ENCODE results near the gene IGF1R. TPM values are rescaled to one million over a fixed set of nuclear protein-coding genes. Genes with fewer than 3 reads are reported as not detected.

The IGF1R gene
- total and polyA plus RNA-seq, 2 donors (not counting 3 experiments of a cell fraction or from before 2014, with no cell fraction given), result 16.1 to 59.1 TPM

- peaks cover 2% of the 10 kb centered on the region for H4K20me1 ChIP-seq (replicated peaks; ENCODE audit: control insufficient read depth, extremely low read depth, insufficient read depth, low read length)
Observed at GRCh38 chr15:98773616-98774015, 125.3 kb downstream of the IGF1R start.

GRCh38 chr15:98774756-98775497 lies 126.6 kb downstream of the IGF1R start:
- Histone ChIP-seq H3K79me2 (ENCODE audit: control insufficient read depth, insufficient read depth, low read length) (peaks cover 9% of the 10 kb centered on the region), H3K9me3 (replicated peaks; ENCODE audit: control insufficient read depth, insufficient read depth, low read length) (no peaks in the 10 kb centered on the region), H3K9ac (replicated peaks; ENCODE audit: extremely low read depth, insufficient read depth, low read length) (no peak overlapping the region), H2AFZ (ENCODE audit: low read depth, low read length) (no peak overlapping the region), H3K36me3 (ENCODE audit: control insufficient read depth in 2 of 2, extremely low read depth in 1 of 2, insufficient read depth in 2 of 2, low read length in 2 of 2) (no peaks in the 10 kb centered on the region), H3K4me2 (ENCODE audit: insufficient read depth, low read length) (no peak overlapping the region), H4K20me1 (replicated peaks; ENCODE audit: control insufficient read depth, extremely low read depth, insufficient read depth, low read length) (peaks cover 2% of the 10 kb centered on the region), H3K4me3 (replicated peaks in 1 of 3; ENCODE audit: insufficient read depth in 1 of 3, low read depth in 1 of 3, low read length in 3 of 3) (no peak overlapping the region), H3K27ac (ENCODE audit: insufficient read depth, low read depth, low read length) (no peak overlapping the region), H3K9me1 (replicated peaks; ENCODE audit: control insufficient read depth, extremely low read depth, insufficient read depth, low read length) (no peaks in the 10 kb centered on the region), H3K27me3 (ENCODE audit: control insufficient read depth in 2 of 2, insufficient read depth in 2 of 2, low read length in 2 of 2) (no peaks in the 10 kb centered on the region), H3K4me1 (ENCODE audit: control insufficient read depth, extremely low read depth, insufficient read depth, low read length) (peaks cover 5% of the 10 kb centered on the region)
- ChIA-PET POLR2A (no interaction called here), CTCF (interaction anchor here (1.1 to 1.7 kb wide), 2 partner anchors 15 to 76 kb away, joined by 3 to 4 read pairs; no protein-coding TSS in a partner anchor)
- dilution Hi-C loops (cut with MboI; ENCODE audit: extremely low pct_ligation_motif_present, low sequenced_read_pairs), result no loop called here
- no peak for DNase-seq (ENCODE audit: low read depth, low spot score)
- TF ChIP-seq, protein P1, sequence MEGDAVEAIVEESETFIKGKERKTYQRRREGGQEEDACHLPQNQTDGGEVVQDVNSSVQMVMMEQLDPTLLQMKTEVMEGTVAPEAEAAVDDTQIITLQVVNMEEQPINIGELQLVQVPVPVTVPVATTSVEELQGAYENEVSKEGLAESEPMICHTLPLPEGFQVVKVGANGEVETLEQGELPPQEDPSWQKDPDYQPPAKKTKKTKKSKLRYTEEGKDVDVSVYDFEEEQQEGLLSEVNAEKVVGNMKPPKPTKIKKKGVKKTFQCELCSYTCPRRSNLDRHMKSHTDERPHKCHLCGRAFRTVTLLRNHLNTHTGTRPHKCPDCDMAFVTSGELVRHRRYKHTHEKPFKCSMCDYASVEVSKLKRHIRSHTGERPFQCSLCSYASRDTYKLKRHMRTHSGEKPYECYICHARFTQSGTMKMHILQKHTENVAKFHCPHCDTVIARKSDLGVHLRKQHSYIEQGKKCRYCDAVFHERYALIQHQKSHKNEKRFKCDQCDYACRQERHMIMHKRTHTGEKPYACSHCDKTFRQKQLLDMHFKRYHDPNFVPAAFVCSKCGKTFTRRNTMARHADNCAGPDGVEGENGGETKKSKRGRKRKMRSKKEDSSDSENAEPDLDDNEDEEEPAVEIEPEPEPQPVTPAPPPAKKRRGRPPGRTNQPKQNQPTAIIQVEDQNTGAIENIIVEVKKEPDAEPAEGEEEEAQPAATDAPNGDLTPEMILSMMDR (IDR thresholded peaks at IDR 0.05; ENCODE audit: extremely low read depth in 1 of 2, insufficient read depth in 1 of 2, low read depth in 1 of 2, low read length in 2 of 2), result no peak
- TF ChIP-seq EZH2 (IDR thresholded peaks at IDR 0.05; ENCODE audit: borderline replicate concordance, low read depth, low read length, severe bottlenecking) (no peak), POLR2AphosphoS5 (IDR thresholded peaks at IDR 0.05; ENCODE audit: insufficient read depth, low read depth, low read length) (no peak)
- intact Hi-C loops (cut with micrococcal nuclease), result loop anchor here (5.0 kb wide), 1 partner anchor 103 kb away; no protein-coding TSS in a partner anchor
- BruUV-seq (replicated peaks), result no TSS peak
- no peak for FAIRE-seq

More at GRCh38 chr15:98773616-98774015, 125.3 kb downstream of the IGF1R start:
- no peaks in the 10 kb centered on the region for H3K36me3 ChIP-seq (ENCODE audit: control insufficient read depth in 2 of 2, extremely low read depth in 1 of 2, insufficient read depth in 2 of 2, low read length in 2 of 2)
- DNase-seq (ENCODE audit: low read depth, low spot score), result no peak
- H3K9me1 ChIP-seq (replicated peaks; ENCODE audit: control insufficient read depth, extremely low read depth, insufficient read depth, low read length), result no peaks in the 10 kb centered on the region
- ChIA-PET CTCF (no interaction called here), POLR2A (no interaction called here)
- H3K9ac ChIP-seq (replicated peaks; ENCODE audit: extremely low read depth, insufficient read depth, low read length), result no peak overlapping the region
- peaks cover 9% of the 10 kb centered on the region for H3K79me2 ChIP-seq (ENCODE audit: control insufficient read depth, insufficient read depth, low read length)
- peaks cover 4% of the 10 kb centered on the region for H3K4me1 ChIP-seq (ENCODE audit: control insufficient read depth, extremely low read depth, insufficient read depth, low read length)
- BruUV-seq (replicated peaks), result no TSS peak
- FAIRE-seq, result no peak
- dilution Hi-C loops (cut with MboI; ENCODE audit: extremely low pct_ligation_motif_present, low sequenced_read_pairs) (no loop called here), intact Hi-C loops (cut with micrococcal nuclease) (no loop called here)
- TF ChIP-seq JUN (IDR thresholded peaks at IDR 0.05; ENCODE audit: borderline replicate concordance, insufficient read depth, insufficient read length, low read depth), result no peak
- no peak for TF ChIP-seq POLR2AphosphoS5 (IDR thresholded peaks at IDR 0.05; ENCODE audit: insufficient read depth, low read depth, low read length)
- TF ChIP-seq EZH2 (IDR thresholded peaks at IDR 0.05; ENCODE audit: borderline replicate concordance, low read depth, low read length, severe bottlenecking), result no peak
- H3K27me3 ChIP-seq (ENCODE audit: control insufficient read depth in 2 of 2, insufficient read depth in 2 of 2, low read length in 2 of 2), result no peaks in the 10 kb centered on the region
- H3K9me3 ChIP-seq (replicated peaks; ENCODE audit: control insufficient read depth, insufficient read depth, low read length), result no peaks in the 10 kb centered on the region
- H2AFZ ChIP-seq (ENCODE audit: low read depth, low read length), result no peak overlapping the region
- H3K4me2 ChIP-seq (ENCODE audit: insufficient read depth, low read length), result no peak overlapping the region
- H3K27ac ChIP-seq (ENCODE audit: insufficient read depth, low read depth, low read length), result no peak overlapping the region
- H3K4me3 ChIP-seq (replicated peaks in 1 of 3; ENCODE audit: insufficient read depth in 1 of 3, low read depth in 1 of 3, low read length in 3 of 3), result no peak overlapping the region
